Stimulated activated CD8-positive, alpha-beta memory T cell treated with anti-CD3 and anti-CD28 coated beads, Interleukin-12 subunit alpha, Interleukin-12 subunit beta, amount 100 ng/mL, for 4 hours (primary cell): ENCODE results near the gene SLC7A4.

ENCODE experiments used
- DNase-seq: peaks from one replicate; pipeline ENCODE4 v3.0.0-alpha.2; 2020; ENCODE audit warnings: low read depth

The SLC7A4 gene

DNA sequence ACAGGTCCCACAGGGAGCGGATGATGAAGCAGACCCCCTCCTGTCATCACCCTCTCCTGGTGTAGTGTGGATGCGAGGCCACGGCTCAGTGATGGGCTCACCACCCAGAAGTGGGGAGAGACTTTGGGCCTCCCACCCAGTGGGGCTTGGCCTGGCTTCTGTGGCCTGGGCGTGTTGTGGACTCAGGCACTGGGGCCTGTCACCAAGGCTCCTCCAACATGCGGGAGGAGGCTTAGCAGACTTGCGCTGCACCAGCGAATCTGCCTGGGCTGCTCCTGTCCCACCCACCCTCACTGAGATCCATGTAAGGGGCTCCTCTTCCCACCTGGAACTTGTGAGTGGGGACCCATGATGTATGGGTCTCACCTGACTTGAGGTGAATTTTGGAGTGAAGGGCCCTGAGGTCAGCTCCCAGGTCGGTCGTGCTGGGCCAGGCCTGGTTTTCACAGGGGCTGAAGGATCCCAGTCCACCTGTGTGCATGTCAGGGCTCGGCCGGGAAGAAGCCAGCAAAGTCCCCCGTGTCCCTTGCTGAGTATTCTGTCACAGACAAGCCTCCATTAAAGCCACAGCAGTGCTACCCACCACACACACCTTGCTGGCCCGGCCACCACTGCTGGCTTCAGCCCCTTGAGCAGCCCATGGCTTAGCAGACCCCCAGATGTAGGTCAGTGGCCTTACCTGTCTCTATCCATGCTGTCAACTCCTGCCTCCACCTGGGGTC is 34.7 kb downstream of the SLC7A4 start:
- no peak for DNase-seq

DNA sequence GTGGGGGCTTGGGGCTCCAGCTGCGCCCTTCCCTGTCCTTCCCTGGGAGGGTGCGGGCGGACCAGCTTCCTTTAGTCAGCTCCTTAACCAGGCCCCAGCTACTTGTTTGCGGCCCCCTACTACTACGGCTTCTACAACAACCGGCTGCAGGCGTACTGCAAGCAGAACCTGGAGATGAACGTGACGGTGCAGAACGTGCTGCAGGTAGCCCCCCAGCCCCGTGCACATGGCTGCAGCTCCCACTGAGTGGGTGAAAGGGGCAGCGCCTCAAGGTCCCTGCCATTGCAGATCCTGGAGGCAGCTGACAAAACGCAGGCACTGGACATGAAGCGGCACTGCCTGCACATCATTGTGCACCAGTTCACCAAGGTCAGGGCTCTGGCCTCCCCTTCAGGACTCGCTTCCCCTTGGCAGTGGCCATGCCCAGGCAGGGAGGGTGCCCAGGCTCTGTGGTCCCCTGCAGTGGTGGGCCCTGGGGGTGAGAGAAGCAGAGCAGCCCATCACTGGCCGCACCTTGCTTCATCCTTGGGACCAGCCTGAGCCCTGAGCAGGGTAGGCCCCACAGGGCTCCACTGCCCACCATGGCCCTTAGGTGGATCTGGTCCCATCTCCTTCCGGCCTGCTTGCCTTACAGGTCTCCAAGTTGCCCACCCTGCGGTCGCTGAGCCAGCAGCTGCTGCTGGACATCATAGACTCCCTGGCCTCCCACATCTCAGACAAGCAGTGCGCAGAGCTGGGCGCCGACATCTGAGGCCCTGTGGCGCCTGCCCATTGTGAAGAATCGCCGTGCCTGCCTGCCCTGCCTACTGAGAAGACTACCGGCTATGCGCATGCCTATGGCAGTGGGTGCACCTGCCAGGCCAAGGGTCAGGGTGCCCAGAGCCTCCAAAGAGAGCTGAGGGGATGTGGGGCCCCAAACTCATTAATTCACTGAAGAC is 35.5 kb downstream of the SLC7A4 start:
- DNase-seq, result no peak

DNA sequence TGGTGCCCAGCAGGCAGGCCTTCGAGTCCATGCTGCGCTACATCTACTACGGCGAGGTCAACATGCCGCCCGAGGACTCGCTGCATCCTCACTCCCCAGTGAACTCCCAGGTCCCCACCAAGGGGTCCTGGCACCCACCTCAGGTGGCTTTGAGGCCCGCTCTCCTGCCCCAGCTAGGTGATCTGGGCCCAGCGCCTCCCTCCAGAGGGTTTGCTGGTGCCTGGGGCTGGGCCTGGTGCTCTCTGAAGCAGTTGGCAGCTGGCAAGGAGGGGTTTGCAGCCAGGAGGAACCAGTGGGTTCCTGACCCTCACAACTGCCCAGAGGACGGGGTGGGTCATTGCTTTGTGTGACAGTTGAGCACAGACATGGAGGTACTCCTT is 36.3 kb downstream of the SLC7A4 start:
- DNase-seq, result no peak

DNA sequence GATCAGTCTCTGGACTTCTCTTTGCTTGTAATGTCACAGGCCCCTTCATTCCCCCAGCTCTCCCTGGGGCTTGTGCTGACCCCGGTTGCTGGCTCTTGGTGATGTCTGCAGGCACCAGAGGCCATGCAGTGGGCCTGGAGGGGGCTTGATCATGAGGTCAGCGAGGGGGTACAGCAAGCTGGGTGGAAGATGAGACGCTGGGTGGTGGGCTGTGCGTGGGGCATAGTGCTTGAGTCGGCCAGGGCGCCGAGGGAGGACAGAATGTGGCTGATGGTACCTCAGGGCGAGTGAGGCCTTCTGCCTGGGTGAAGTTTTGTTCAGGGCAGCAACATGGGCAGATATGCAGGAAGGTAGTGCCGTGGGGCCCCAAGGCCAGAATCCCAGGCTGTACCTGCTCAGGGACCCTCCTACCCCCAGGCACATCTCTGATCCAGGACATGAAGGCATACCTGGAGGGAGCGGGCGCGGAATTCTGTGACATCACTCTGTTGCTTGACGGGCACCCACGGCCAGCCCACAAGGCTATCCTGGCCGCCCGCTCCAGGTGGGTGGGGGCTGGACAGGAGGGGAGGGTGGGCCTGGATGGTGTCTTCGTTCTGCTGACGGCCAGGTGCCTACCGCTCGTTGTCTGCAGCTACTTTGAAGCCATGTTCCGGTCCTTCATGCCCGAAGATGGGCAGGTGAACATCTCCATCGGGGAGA is 36.9 kb downstream of the SLC7A4 start:
- DNase-seq, result no peak

DNA sequence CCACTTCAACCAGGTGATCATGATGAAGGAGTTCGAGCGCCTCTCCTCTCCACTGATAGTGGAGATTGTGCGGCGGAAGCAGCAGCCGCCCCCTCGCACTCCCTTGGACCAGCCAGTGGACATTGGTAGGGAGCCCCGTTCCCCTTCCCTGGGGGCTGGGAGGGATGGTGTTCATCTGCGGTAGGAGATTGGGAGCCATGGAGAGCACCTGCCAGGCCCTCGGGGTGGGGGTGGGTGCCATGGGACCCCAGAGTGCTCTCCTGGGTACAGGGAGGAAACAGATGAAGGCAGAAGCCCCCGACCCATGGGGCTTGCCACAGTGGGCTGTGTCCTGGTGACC is 37.5 kb downstream of the SLC7A4 start:
- DNase-seq, result no peak

DNA sequence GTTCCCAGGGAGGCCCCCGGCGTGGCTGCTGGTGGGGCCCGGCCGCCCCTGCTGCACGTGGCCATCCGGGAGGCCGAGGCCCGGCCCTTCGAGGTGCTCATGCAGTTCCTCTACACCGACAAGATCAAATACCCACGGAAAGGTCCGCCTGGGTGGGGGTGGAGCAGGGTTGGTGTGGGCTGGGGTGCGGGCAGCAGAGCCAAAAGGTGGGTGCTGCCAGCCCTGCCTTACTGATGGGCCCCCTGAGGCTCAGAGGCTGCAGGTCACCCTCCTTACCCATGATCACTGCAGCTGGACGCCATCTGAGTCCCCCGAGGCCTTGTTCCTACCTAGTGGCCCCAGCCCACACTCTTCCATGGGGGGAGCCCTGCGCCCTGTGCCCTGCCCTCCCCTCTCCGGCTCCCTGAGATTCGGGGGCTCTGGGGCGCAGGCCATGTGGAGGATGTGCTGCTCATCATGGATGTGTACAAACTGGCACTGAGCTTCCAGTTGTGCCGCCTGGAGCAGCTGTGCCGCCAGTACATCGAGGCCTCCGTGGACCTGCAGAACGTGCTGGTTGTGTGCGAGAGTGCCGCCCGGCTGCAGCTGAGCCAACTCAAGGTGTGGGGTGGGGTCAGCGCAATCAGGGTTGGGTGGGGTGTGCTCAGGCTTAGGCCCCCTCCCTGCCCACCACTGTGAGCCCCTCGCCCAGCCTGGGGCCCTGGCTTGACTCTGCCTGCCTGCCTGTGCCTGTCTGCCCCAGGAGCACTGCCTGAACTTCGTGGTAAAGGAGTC is 38.0 kb downstream of the SLC7A4 start:
- no peak for DNase-seq

DNA sequence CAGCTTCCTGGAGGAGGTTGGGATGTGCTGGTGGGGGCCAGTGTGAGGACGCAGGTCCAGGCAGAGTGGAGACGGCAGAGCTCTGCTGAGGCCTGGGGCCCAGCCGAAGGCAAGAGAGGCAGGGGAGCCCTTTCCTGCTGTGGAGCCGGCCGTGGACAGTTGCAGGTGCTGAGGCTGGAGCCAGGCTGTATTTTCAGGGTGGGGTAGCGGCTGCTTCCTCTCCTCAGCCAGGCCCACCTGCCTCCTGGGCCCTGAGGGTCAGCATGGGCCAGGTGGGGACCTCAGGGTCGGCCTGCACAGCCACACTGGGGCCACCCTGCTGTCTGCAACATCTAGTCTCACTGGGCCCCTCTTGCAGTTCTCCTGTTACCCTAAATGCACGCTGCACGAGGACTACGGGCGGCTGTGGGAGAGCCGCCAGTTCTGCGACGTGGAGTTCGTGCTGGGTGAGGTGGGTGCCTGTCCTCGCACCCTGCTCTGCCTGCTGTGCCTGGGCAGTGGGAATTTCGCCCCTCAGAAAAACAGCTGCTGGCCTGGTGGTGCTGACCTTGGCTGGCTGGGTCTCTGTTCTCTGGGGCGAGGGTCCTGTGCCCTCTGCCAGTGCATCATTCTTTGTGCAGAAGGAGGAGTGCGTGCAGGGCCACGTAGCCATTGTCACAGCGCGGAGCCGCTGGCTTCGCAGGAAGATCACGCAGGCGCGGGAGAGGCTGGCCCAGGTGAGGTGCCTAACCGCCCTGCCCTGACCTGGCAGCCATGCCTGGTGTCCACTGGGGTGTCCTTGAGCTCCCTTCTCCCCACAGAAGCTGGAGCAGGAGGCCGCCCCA is 38.8 kb downstream of the SLC7A4 start:
- no peak for DNase-seq

DNA sequence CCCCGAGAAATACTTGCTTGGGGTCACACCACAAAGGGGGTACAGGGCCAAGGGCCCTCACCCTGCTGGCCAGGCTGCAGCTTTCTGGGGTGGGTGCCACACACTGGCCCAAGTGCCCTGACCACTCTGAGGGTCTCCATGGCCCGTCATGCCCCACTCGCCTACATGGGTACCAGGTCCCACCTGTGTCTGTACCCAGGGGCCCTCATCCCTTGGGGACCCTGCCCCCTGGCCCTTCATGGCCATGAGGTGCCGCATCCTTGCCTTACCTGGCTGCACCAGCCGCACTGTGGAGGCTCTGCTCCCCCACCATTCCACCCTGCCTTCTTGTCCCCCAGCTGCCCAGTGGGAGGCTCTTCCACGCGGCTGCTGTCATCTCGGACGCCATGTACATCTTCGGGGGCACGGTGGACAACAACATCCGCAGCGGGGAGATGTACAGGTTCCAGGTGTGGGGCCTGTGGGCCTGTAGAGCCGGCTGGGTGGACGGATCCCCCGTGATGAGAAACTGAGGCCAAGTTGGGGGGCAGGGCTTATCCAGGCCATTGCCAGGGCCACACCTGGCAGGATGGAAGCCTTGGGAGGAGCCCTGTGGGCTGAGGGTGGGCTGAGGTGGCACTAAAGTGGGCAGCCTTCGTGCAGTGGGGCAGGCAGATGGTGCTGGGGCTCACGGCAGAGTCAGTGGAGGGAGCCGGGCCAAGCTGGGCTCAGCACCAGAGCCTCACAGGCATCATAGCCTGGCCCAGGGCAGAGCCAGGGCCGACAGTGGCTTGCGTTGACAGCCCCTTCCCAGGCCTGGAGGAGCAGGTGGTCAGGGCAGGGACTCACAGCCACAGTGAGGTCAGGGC is 39.7 kb downstream of the SLC7A4 start:
- no peak for DNase-seq

DNA sequence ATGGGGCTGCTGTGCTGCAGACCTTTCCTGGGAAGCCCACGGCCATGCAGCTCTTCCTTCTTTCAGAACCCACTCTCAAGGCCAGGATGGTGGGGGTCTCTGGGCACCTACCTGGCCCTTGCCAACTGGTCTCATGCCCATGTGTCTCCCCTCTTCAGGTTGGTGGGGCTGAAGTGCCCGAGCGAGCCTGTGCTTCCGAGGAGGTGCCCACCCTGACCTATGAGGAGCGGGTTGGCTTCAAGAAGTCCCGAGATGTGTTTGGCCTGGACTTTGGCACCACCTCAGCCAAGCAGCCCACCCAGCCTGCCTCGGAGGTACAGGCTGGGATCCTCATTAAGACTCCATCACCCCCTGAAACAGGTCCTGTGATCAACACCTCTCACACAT is 40.3 kb downstream of the SLC7A4 start:
- no peak for DNase-seq

DNA sequence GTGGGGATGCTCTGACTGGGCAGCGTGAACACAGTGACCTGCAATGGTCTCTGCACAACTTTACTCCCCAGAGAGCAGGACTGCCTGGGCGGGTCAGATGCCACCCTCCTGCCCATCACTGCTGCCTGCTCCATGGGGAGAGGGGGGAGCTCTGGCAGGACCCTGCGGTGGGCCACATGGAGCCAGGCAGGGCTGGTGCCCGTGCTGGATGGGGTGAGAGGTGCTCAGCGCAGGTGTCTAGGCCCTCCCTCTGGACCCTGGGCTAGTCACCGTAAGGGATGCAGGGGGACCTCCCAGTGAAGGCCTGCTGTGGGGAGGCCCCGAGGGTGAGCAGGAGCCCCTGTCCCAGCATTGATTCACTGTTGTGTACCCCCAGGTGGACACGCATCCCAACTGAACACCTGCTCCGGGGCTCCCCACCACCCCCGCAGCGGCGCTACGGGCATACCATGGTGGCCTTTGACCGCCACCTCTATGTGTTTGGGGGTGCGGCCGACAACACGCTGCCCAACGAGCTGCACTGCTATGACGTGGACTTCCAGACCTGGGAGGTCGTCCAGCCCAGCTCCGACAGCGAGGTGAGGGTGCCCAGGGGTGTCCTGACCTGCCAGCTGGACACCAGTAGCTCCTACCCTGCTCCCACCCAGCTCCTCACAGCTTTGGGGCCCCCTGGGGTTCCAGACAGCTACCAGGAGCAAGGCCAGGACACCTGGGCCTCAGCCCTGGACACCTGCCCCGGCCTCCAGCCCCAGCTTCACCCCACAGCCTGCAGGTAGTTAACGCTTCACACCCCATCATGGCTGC is 40.9 kb downstream of the SLC7A4 start:
- DNase-seq, result no peak

DNA sequence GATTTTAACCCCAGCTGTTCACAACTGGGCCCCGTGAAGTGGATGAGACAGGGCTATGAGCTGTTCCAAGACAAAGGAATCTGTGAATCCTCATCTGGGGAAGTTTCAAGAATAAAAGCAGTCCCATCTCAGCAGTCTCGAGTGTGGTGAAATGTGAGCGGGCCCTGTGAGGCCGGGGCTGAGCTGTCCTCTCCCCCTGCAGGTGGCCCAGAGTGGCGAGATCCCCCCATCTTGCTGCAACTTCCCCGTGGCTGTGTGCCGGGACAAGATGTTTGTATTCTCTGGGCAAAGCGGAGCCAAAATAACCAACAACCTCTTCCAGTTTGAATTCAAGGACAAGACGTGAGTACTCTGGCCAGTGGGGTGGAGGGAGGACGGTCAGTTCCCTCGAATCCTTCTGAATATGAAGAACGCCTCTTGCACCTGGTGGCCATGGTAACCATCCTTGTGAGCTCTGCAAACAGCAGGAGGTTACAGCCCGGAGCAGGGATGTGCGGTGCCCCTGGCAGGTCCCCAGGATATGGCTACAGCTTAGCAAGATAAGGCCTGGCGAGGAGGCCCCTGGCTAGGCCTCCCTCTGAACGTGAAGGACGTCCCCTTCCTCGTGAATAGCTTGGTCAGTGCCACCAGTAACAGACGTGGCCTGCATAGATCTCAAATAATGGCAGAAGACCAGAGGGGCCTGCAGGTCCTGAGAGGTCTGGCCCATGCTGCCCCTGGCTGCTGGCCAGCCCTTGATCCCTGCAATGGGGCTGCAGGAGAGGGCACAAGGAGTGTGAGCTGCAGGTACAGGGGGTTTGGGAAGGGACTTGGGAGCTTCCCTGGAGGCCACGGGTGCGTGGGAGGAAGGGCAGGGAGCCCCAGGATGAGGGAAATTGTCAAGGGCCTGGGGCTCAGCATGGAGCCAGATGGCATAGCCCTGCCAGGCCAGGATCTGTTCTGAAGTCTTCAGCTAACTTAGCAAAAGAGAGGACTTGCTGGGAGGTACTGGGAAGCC is 41.9 kb downstream of the SLC7A4 start:
- no peak for DNase-seq

DNA sequence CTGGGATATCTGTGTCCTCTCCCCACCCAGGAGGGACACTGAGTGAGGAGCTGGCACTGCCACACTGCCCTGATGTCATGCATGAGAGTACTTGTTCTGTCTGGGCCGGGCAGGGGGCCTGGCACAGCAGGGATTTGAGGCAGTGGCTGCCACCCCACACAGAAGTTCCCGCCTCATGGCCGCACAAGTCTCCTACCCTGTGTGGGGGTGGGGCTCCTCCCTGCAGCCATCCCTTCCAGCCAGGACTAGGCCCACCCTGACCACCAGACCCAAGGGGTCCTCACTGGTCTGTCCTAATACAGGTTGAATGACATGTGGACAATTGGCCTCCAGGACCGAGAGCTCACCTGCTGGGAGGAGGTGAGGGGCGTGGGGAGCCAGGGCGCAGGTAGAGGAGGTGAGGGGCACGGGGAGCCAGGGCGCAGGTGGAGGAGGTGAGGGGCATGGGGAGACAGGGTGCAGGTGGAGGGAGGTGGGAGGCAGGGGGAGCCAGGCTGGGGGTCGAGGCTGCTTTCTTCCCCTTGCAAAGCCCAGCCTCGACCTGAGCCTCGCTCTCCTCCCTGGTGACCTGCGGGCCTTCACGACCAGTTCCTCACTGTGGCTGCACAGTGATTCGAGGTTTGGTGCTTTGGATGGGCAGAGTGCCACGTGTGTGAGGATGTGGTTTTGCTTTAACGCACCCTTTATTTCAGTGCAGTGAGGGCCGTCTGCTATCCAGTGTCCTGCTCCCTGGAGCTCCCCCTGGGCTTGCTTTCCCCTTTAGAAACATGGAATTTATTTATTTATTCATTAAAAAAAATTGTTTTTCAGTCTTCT is 42.8 kb downstream of the SLC7A4 start:
- DNase-seq, result no peak

DNA sequence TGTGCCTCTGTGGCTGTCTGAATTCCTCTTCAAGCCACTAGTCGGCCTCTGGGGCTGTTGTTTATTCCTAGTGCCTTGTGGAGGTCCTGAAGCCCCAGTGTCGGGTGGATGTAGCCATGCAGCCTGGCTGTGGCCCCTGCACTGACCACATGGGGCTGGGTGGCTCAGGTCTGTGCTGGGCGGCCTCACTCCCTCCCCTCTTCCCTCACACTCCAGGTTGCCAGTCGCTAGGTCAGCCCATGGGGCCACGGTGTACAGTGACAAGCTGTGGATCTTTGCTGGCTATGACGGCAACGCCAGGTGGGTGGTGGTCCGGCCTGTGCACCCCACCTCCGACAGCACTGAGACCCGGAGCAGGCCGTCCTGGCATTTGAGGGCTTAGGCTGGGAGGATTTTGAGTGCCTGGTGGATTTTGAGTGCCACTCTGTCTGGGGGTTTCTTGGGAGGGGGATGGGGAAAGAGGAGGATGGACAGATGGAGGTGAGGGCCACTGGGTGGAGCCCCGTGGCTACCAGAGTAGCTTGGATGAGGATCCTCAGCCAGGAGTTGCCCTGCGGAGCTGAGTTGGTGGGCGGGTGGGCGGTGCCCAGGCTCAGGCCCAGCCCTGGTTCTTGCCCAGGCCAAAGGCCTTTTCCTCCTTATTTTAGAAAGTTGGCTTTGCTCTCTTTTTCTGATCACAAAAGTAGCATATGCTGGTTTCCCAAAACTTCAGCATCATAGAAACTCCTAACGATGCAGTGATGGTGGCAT is 43.6 kb downstream of the SLC7A4 start:
- DNase-seq, result no peak

DNA sequence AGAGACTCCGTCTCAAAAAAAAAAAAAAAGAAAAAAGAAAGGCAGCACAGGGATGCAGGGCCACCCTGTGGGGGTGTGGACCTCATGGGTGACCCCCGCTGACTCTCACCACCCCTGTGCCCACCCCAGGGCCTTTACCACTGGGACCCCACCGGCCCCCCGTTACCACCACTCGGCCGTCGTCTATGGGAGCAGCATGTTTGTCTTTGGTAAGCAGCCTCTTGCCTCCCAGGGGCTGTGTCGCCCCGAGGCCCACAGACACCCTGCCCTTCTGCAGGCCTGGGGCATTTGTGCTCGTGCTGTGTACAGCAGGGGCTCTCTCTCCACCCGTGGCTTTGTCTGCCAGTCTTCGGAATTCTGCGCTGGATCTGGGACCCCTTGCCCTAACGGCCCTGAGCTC is 45.0 kb downstream of the SLC7A4 start:
- no peak for DNase-seq

DNA sequence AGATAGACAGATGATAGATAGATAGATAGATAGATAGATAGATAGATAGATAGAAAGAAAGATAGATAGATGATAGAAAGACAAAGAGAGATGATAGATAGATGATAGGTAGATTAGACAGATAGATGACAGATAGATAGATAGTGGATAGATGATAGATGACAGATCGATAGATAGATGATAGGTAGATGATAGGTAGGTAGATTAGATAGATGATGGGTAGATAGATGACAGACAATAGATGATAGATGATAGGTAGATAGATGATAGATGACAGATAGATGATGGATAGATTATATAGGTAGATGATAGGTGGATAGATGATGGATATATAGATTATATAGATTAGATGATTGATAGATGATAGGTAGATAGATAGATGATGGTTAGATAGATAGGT is 46.0 kb downstream of the SLC7A4 start:
- DNase-seq, result no peak

DNA sequence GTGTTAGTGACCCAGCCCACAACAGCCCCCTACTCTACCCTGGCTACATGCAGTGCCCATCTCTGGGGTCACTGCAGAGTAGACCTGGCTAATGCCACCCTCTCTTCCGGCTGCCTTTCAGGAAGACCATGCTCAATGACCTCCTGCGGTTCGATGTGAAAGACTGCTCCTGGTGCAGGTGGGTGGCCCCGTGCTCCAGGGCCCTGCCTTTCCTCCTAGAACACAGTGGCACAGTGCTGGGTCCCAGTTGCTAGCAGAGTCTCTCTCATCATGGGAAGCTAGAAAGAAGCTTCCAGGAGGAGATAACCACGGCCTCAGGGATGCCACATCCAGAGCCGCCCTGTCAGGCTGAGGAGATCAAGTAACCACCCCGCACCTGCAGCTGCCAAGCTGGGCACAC is 46.6 kb downstream of the SLC7A4 start:
- no peak for DNase-seq
